Naive thymus-derived CD4-positive, alpha-beta T cell (primary cell): ENCODE measurements around the gene LBHD1. TPM values are rescaled to one million over a fixed set of nuclear protein-coding genes. Genes with fewer than 3 reads are reported as not detected.
A peak's percentile ranks its signal among the peaks of the same experiment; 100 is the strongest.
"Not testable (repeated sequence)": the region's sequence is repeated elsewhere in the genome, so short reads cannot be mapped to it uniquely, and the experiment has no call there.

Experiments
- ATAC-seq: fragments of 150-1000 bp; cut with Tn5 transposase; 2 replicates; pipeline ENCODE4 v1.10.0; 2021; ENCODE audit warnings: mild to moderate bottlenecking, moderate library complexity
- CTCF ChIA-PET: fragments of 350-600 bp; sonication (Branson Sonifier 250); formaldehyde crosslinking; loops from one replicate; lab custom pipeline; 2021; ENCODE audit warnings: antibody characterized with exemption; lab: Charles Lee
- POLR2A ChIA-PET: fragments of 350-600 bp; sonication (Branson Sonifier 250); formaldehyde crosslinking; loops from one replicate; lab custom pipeline; 2021; ENCODE audit warnings: antibody characterized with exemption, inconsistent platforms; lab: Charles Lee
- DNase-seq, 9 donors: peaks; one replicate each; pipeline versions ENCODE4 v3.0.0 to v3.0.0-alpha.2; 2020 to 2022; ENCODE audit warnings: mixed read lengths in 1 of 9
- H3K27ac ChIP-seq: one replicate; pipeline ENCODE4 v1.7.0; 2013; ENCODE audit warnings: mild to moderate bottlenecking, low read depth, low read length, moderate library complexity
- H3K27me3 ChIP-seq, 2 donors: one replicate each; pipeline ENCODE4 v1.7.0; 2013; ENCODE audit warnings: low read length in 2 of 2, mild to moderate bottlenecking in 2 of 2, moderate library complexity in 2 of 2; ENCODE audit not compliant: control insufficient read depth in 2 of 2, insufficient read depth in 2 of 2
- H3K36me3 ChIP-seq, 3 experiments: 1 replicate in 2 of 3; 2 replicates in 1 of 3; pipeline ENCODE4 v1.7.0; 2013; ENCODE audit warnings: low read length in 3 of 3, mild to moderate bottlenecking in 3 of 3, moderate library complexity in 1 of 3; ENCODE audit not compliant: insufficient read depth in 3 of 3, control insufficient read depth in 2 of 3
- H3K4me1 ChIP-seq, 2 donors: one replicate each; pipeline ENCODE4 v1.7.0; 2013; ENCODE audit warnings: low read length in 2 of 2, mild to moderate bottlenecking in 2 of 2, moderate library complexity in 1 of 2; ENCODE audit not compliant: control insufficient read depth in 2 of 2, insufficient read depth in 2 of 2
- H3K4me3 ChIP-seq: 2 replicates; pipeline ENCODE4 v1.7.0; 2013; ENCODE audit warnings: mild to moderate bottlenecking, low read length
- H3K9me3 ChIP-seq, 3 experiments: 1 replicate in 2 of 3; 2 replicates in 1 of 3; pipeline ENCODE4 v1.7.0; 2013; ENCODE audit warnings: low read length in 3 of 3; ENCODE audit not compliant: control insufficient read depth in 2 of 3
- H3K27ac Mint-ChIP-seq, 9 donors: one replicate each; pipeline ENCODE4 v1.8.0; 2020 to 2022; ENCODE audit warnings: mixed read lengths in 9 of 9, mild to moderate bottlenecking in 8 of 9, moderate library complexity in 5 of 9, inconsistent platforms in 2 of 9
- H3K27me3 Mint-ChIP-seq, 5 donors: one replicate each; pipeline ENCODE4 v1.8.0; 2021 to 2022; ENCODE audit warnings: mixed read lengths in 5 of 5, mild to moderate bottlenecking in 1 of 5
- H3K36me3 Mint-ChIP-seq, 5 donors: one replicate each; pipeline ENCODE4 v1.8.0; 2020 to 2022; ENCODE audit warnings: mixed read lengths in 5 of 5, mild to moderate bottlenecking in 3 of 5, inconsistent platforms in 1 of 5
- H3K4me1 Mint-ChIP-seq, 7 donors: one replicate each; pipeline ENCODE4 v1.8.0; 2020 to 2022; ENCODE audit warnings: mixed read lengths in 7 of 7, mild to moderate bottlenecking in 3 of 7, inconsistent platforms in 1 of 7
- H3K4me3 Mint-ChIP-seq, 10 donors: one replicate each; pipeline ENCODE4 v1.8.0; 2020 to 2022; ENCODE audit warnings: mild to moderate bottlenecking in 10 of 10, mixed read lengths in 10 of 10, moderate library complexity in 6 of 10, inconsistent platforms in 2 of 10
- H3K9me3 Mint-ChIP-seq, 11 donors: one replicate each; pipeline ENCODE4 v1.8.0; 2020 to 2022; ENCODE audit warnings: mixed read lengths in 11 of 11, mild to moderate bottlenecking in 4 of 11, inconsistent platforms in 1 of 11, moderate library complexity in 1 of 11
- intact Hi-C, 2 donors: fragments of 100-400 bp; cut with micrococcal nuclease; formaldehyde crosslinking; loops; one replicate each; pipeline ENCODE4 v1.15.1; 2023
- polyA plus RNA-seq, 2 donors: library from polyadenylated mRNA; unstranded; fragments of 300-500 nt; fragmentation: Illumina TruSeq; gene quantifications; one replicate each; pipeline ENCODE4 v1.2.3, GENCODE V29; 2021
- total RNA-seq, 6 experiments: library from RNA in 5 of 6; stranded (reverse) in 5 of 6; gene quantifications; 1 replicate in 5 of 6; 2 replicates in 1 of 6; pipeline ENCODE4 v1.2.3 and lab custom pipeline; 2021 to 2026

LBHD1 gene
- total and polyA plus RNA-seq, 7 experiments from 2014 or later, result 3.5 to 26.4 (median 18.6) TPM

- Mint-ChIP-seq H3K27ac (peak overlapping the region; percentile 92 to 99 (median 95)), H3K4me1 (peaks cover 13 to 29% (median 26%) of the 10 kb centered on the region in 7 donors), H3K36me3 (peaks cover 6 to 27% (median 15%) of the 10 kb centered on the region in 5 donors), H3K27me3 (no peaks in the 10 kb centered on the region), H3K9me3 (peaks cover 0 to 2% (median 0%) of the 10 kb centered on the region in 11 donors), H3K4me3 (peak overlapping the region; percentile 91 to 99 (median 94))
- Histone ChIP-seq H3K27me3 (no peaks in the 10 kb centered on the region), H3K9me3 (no peaks in the 10 kb centered on the region), H3K4me3 (peak overlapping the region; percentile 97), H3K36me3 (peaks cover 0 to 30% (median 10%) of the 10 kb centered on the region in 3 experiments), H3K27ac (peak overlapping the region; percentile 92), H3K4me1 (peaks cover 11% of the 10 kb centered on the region in 2 donors)
- CTCF ChIA-PET, result interaction anchor here (0.6 to 1.8 kb wide), 12 partner anchors 9 to 196 kb away, joined by 3 to 6 read pairs (median 4); partner anchors contain the start of genes C11orf98, CSKMT and TUT1
- ATAC-seq (no peak), DNase-seq (no peak)
- intact Hi-C loops, result no loop called here
- POLR2A ChIA-PET, result interaction anchor here (0.7 to 10.0 kb wide), 24 partner anchors 10 to 234 kb away, joined by 3 to 94 read pairs (median 8); partner anchors contain the start of genes C11orf98, CSKMT, EEF1G and EML3
These were observed 51.0 kb downstream of the LBHD1 start for GRCh38 chr11:62621027-62621566.

GRCh38 chr11:62616957-62617356, 55.1 kb downstream of the LBHD1 start:
- H3K4me3 ChIP-seq, DNase-seq, H3K27ac ChIP-seq, intact Hi-C loops, H3K27me3 Mint-ChIP-seq, ATAC-seq, H3K9me3 Mint-ChIP-seq, H3K4me3 Mint-ChIP-seq, H3K9me3 ChIP-seq, H3K27me3 ChIP-seq: not testable (repeated sequence)
- Mint-ChIP-seq H3K36me3 (peaks cover 0 to 16% (median 5%) of the 10 kb centered on the region in 5 donors), H3K27ac (peak overlapping the region in 1 of 9 donors; percentile 28), H3K4me1 (peaks cover 17 to 41% (median 33%) of the 10 kb centered on the region in 7 donors)
- POLR2A ChIA-PET, result interaction anchor here (0.7 to 10.0 kb wide), 5 partner anchors 15 to 55 kb away, joined by 3 to 94 read pairs (median 3); partner anchors contain the start of genes C11orf98, CSKMT, MTA2 and UQCC3
- H3K36me3 ChIP-seq, result peaks cover 0 to 28% (median 0%) of the 10 kb centered on the region in 3 experiments
- peaks cover 11 to 15% of the 10 kb centered on the region in 2 donors for H3K4me1 ChIP-seq
- CTCF ChIA-PET, result interaction anchor here (0.6 kb wide), 1 partner anchor 1590 kb away, joined by 3 read pairs; the partner anchor contains the start of gene FERMT3

GRCh38 chr11:62615521-62615920, 56.5 kb downstream of the LBHD1 start:
- CTCF ChIA-PET, result interaction anchor here (0.9 kb wide), 1 partner anchor 24 kb away, joined by 3 read pairs; the partner anchor contains the start of gene TUT1
- DNase-seq, result no peak
- H3K36me3 Mint-ChIP-seq, result peaks cover 0 to 12% (median 5%) of the 10 kb centered on the region in 5 donors

GRCh38 chr11:62614275-62614674, 57.8 kb downstream of the LBHD1 start:
- H3K27ac ChIP-seq, result no peak overlapping the region
- POLR2A ChIA-PET, result interaction anchor here (0.7 to 12.0 kb wide), 5 partner anchors 7 to 237 kb away, joined by 3 to 219 read pairs (median 64); partner anchors contain the start of genes B3GAT3, C11orf98, CSKMT and GANAB
- Mint-ChIP-seq H3K4me3 (peak overlapping the region in 6 of 10 donors; percentile 31 to 99 (median 58)), H3K9me3 (no peaks in the 10 kb centered on the region), H3K36me3 (peaks cover 0 to 17% (median 4%) of the 10 kb centered on the region in 5 donors), H3K27ac (peak overlapping the region; percentile 73 to 95 (median 89)), H3K4me1 (peaks cover 25 to 46% (median 40%) of the 10 kb centered on the region in 7 donors), H3K27me3 (no peaks in the 10 kb centered on the region)
- H3K4me1 ChIP-seq, result peaks cover 16 to 28% of the 10 kb centered on the region in 2 donors
- no peak overlapping the region for H3K4me3 ChIP-seq
- no peaks in the 10 kb centered on the region for H3K9me3 ChIP-seq
- ATAC-seq (no peak), DNase-seq (no peak)
- no peaks in the 10 kb centered on the region for H3K27me3 ChIP-seq
- CTCF ChIA-PET, result interaction anchor here (1.8 to 4.1 kb wide), 2 partner anchors 22 to 34 kb away, joined by 6 to 27 read pairs; partner anchors contain the start of gene TUT1
- intact Hi-C loops, result loop anchor here in 1 of 2 donors (5.0 kb wide), 1 partner anchor 228 kb away; no protein-coding TSS in a partner anchor
- peaks cover 0 to 38% (median 0%) of the 10 kb centered on the region in 3 experiments for H3K36me3 ChIP-seq

More at GRCh38 chr11:62615521-62615920, 56.5 kb downstream of the LBHD1 start:
- Histone ChIP-seq H3K27ac (no peak overlapping the region), H3K27me3 (no peaks in the 10 kb centered on the region), H3K36me3 (peaks cover 0 to 34% (median 0%) of the 10 kb centered on the region in 3 experiments), H3K4me1 (peaks cover 16 to 19% of the 10 kb centered on the region in 2 donors), H3K4me3 (no peak overlapping the region), H3K9me3 (no peaks in the 10 kb centered on the region)
- Mint-ChIP-seq H3K4me3 (no peak overlapping the region), H3K27me3 (no peaks in the 10 kb centered on the region), H3K4me1 (peaks cover 14 to 43% (median 36%) of the 10 kb centered on the region in 7 donors), H3K27ac (peak overlapping the region in 2 of 9 donors; percentile 94), H3K9me3 (no peaks in the 10 kb centered on the region)
- intact Hi-C loops, result no loop called here
- POLR2A ChIA-PET, result interaction anchor here (0.8 to 1.3 kb wide), 4 partner anchors 24 to 50 kb away, joined by 3 to 5 read pairs (median 3); partner anchors contain the start of genes C11orf98, CSKMT, INTS5 and TUT1
- ATAC-seq, result no peak

GRCh38 chr11:62613291-62613778, 58.7 kb downstream of the LBHD1 start:
- ChIA-PET POLR2A (interaction anchor here (0.6 to 12.0 kb wide), 8 partner anchors 8 to 1225 kb away, joined by 3 to 219 read pairs (median 8); partner anchors contain the start of genes B3GAT3, C11orf98, CSKMT and GANAB), CTCF (interaction anchor here (0.5 to 4.1 kb wide), 7 partner anchors 12 to 87 kb away, joined by 3 to 27 read pairs (median 3); partner anchors contain the start of genes C11orf98, CSKMT, MTA2 and TUT1)
- H3K36me3 Mint-ChIP-seq, result peaks cover 0 to 19% (median 0%) of the 10 kb centered on the region in 5 donors
- peak overlapping the region; percentile 64 to 95 (median 89) for H3K27ac Mint-ChIP-seq
- no peak for DNase-seq
- H3K4me3 Mint-ChIP-seq, result peak overlapping the region; percentile 47 to 99 (median 70)
- H3K27me3 ChIP-seq, result no peaks in the 10 kb centered on the region
- peaks cover 31 to 49% (median 41%) of the 10 kb centered on the region in 7 donors for H3K4me1 Mint-ChIP-seq
- H3K9me3 ChIP-seq, result no peaks in the 10 kb centered on the region
- no peaks in the 10 kb centered on the region for H3K27me3 Mint-ChIP-seq
- no peak for ATAC-seq
- H3K9me3 Mint-ChIP-seq, result no peaks in the 10 kb centered on the region
- intact Hi-C loops, result loop anchor here (2.0 to 5.0 kb wide), 3 partner anchors 33 to 229 kb away; partner anchors contain the start of genes C11orf98 (in 1 of the 2), CSKMT (in 1 of the 2) and GANAB (in 1 of the 2)
- H3K27ac ChIP-seq, result peak overlapping the region; percentile 92
- H3K4me1 ChIP-seq, result peaks cover 19 to 29% of the 10 kb centered on the region in 2 donors
- peaks cover 0 to 47% (median 0%) of the 10 kb centered on the region in 3 experiments for H3K36me3 ChIP-seq
- H3K4me3 ChIP-seq, result no peak overlapping the region
